Neural progenitor cell (in vitro differentiated cells): Measurements from ENCODE around the gene RUFY1. TPM values are rescaled to one million over a fixed set of nuclear protein-coding genes. Genes with fewer than 3 reads are reported as not detected.
A peak's percentile ranks its signal among the peaks of the same experiment; 100 is the strongest.
"Not testable (repeated sequence)": the region's sequence is repeated elsewhere in the genome, so short reads cannot be mapped to it uniquely, and the experiment has no call there.

ENCODE experiments used
- DNase-seq: peaks from one replicate; pipeline ENCODE4 v3.0.0-alpha.2; 2016; ENCODE audit warnings: low spot score
- H2AFZ ChIP-seq: fragments of 200-600 bp; sonication (generic); replicated peaks from 2 replicates; pipeline ENCODE4 v1.6.1; 2016; ENCODE audit warnings: antibody characterized with exemption
- H3F3A ChIP-seq: fragments of 200-600 bp; sonication (generic); 2 replicates; pipeline ENCODE4 v1.6.1; 2016; ENCODE audit warnings: antibody characterized with exemption, low read depth
- H3K27ac ChIP-seq: fragments of 200-600 bp; sonication (generic); 2 replicates; pipeline ENCODE4 v1.5.1; 2016; ENCODE audit warnings: mild to moderate bottlenecking
- H3K27me3 ChIP-seq: fragments of 200-600 bp; sonication (generic); 2 replicates; pipeline ENCODE4 v1.6.1; 2016; ENCODE audit warnings: mild to moderate bottlenecking, moderate library complexity
- H3K36me3 ChIP-seq: fragments of 200-600 bp; sonication (generic); 2 replicates; pipeline ENCODE4 v1.5.1; 2016
- H3K4me1 ChIP-seq: fragments of 200-600 bp; sonication (generic); 2 replicates; pipeline ENCODE4 v1.6.1; 2016; ENCODE audit warnings: mixed run types
- H3K4me2 ChIP-seq: fragments of 200-600 bp; sonication (generic); 2 replicates; pipeline ENCODE4 v1.6.1; 2016
- H3K4me3 ChIP-seq: fragments of 200-600 bp; sonication (generic); 2 replicates; pipeline ENCODE4 v1.5.1; 2016
- H3K79me2 ChIP-seq: fragments of 200-600 bp; sonication (generic); 2 replicates; pipeline ENCODE4 v1.6.1; 2016; ENCODE audit warnings: low read depth
- H3K9ac ChIP-seq: fragments of 200-600 bp; sonication (generic); 2 replicates; pipeline ENCODE4 v1.6.1; 2016
- H3K9me3 ChIP-seq: fragments of 200-600 bp; sonication (generic); 2 replicates; pipeline ENCODE4 v1.5.1; 2016; ENCODE audit warnings: low read depth
- H4K20me1 ChIP-seq: fragments of 200-600 bp; sonication (generic); 2 replicates; pipeline ENCODE4 v1.6.1; 2016; ENCODE audit warnings: low read depth
- H3K27ac Mint-ChIP-seq: 3 replicates; pipeline ENCODE4 v1.8.0; 2021; ENCODE audit warnings: mixed read lengths
- H3K27me3 Mint-ChIP-seq: 2 replicates; pipeline ENCODE4 v1.8.0; 2022; ENCODE audit warnings: low read depth, mild to moderate bottlenecking, inconsistent platforms, moderate library complexity, mixed read lengths; ENCODE audit not compliant: insufficient read depth
- H3K36me3 Mint-ChIP-seq: 3 replicates; pipeline ENCODE4 v1.8.0; 2021; ENCODE audit warnings: mixed read lengths
- H3K4me1 Mint-ChIP-seq: 3 replicates; pipeline ENCODE4 v1.8.0; 2021; ENCODE audit warnings: mixed read lengths
- H3K4me3 Mint-ChIP-seq: 3 replicates; pipeline ENCODE4 v1.8.0; 2021; ENCODE audit warnings: mild to moderate bottlenecking, moderate library complexity, mixed read lengths
- H3K9me3 Mint-ChIP-seq: 3 replicates; pipeline ENCODE4 v1.8.0; 2020; ENCODE audit warnings: mixed read lengths
- EZH2 ChIP-seq: fragments of 200-600 bp; sonication (generic); IDR thresholded peaks from 2 replicates; pipeline ENCODE4 v1.6.1; 2017; ENCODE audit warnings: antibody characterized with exemption, mild to moderate bottlenecking, moderate library complexity
- EZH2phosphoT487 ChIP-seq: fragments of 200-600 bp; sonication (generic); IDR thresholded peaks from 2 replicates; pipeline ENCODE4 v1.6.1; 2017; ENCODE audit warnings: antibody characterized with exemption
- total RNA-seq: library from RNA; depleted of rRNA; stranded (reverse); fragments of >200 nt; gene quantifications from 2 replicates; pipeline ENCODE4 v1.2.3, GENCODE V29; 2015; ENCODE audit warnings: low replicate concordance
- TF ChIP-seq, protein P1 (sequence below): fragments of 200-600 bp; sonication (generic); IDR thresholded peaks from 2 replicates; pipeline ENCODE4 v1.5.1; 2017; ENCODE audit warnings: antibody characterized with exemption, mild to moderate bottlenecking

The RUFY1 gene
- total RNA-seq, 1 donor from 2014 or later: 45.8 TPM

DNA sequence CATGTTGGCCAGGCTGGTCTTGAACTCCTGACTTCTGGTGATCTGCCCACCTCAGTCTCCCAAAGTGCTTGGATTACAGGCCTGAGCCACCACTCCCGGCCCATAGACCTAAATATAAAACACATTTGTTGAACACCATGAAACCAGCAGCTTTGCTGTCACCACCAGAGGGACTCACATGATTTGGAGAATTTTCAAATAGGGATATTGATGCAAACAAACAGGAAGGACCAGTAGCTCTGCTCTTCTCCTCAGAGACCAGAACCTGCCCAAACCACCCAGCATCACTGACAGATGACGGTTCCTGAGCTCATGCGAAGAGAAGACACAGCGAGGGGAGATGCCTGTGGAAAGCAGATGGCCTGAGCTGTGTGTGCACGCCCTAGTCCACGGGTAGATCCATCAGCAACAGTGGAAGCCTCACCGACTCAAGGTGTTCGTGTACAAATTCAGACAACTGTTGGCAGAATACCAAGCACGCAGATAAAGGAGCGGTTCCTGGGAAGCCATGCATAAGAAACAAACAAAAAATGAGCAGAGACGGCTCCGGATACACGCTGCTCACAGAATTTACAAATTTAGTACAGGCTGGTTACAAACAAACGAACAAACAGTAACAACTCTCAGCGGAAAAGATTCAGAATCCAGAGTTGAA, 30.8 kb upstream of the RUFY1 start:
- H3K27ac Mint-ChIP-seq, H3K4me1 Mint-ChIP-seq, H3K27me3 ChIP-seq, H3K4me1 ChIP-seq, H3K9ac ChIP-seq, H3K4me3 Mint-ChIP-seq, H3K9me3 ChIP-seq, H2AFZ ChIP-seq, DNase-seq, H3K27ac ChIP-seq, H3K4me3 ChIP-seq, H3K36me3 ChIP-seq, H3K9me3 Mint-ChIP-seq, H3K27me3 Mint-ChIP-seq, H3F3A ChIP-seq, H4K20me1 ChIP-seq, H3K4me2 ChIP-seq, H3K79me2 ChIP-seq, H3K36me3 Mint-ChIP-seq: not testable (repeated sequence)
- TF ChIP-seq, protein P1, sequence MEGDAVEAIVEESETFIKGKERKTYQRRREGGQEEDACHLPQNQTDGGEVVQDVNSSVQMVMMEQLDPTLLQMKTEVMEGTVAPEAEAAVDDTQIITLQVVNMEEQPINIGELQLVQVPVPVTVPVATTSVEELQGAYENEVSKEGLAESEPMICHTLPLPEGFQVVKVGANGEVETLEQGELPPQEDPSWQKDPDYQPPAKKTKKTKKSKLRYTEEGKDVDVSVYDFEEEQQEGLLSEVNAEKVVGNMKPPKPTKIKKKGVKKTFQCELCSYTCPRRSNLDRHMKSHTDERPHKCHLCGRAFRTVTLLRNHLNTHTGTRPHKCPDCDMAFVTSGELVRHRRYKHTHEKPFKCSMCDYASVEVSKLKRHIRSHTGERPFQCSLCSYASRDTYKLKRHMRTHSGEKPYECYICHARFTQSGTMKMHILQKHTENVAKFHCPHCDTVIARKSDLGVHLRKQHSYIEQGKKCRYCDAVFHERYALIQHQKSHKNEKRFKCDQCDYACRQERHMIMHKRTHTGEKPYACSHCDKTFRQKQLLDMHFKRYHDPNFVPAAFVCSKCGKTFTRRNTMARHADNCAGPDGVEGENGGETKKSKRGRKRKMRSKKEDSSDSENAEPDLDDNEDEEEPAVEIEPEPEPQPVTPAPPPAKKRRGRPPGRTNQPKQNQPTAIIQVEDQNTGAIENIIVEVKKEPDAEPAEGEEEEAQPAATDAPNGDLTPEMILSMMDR: peak; percentile 8

DNA sequence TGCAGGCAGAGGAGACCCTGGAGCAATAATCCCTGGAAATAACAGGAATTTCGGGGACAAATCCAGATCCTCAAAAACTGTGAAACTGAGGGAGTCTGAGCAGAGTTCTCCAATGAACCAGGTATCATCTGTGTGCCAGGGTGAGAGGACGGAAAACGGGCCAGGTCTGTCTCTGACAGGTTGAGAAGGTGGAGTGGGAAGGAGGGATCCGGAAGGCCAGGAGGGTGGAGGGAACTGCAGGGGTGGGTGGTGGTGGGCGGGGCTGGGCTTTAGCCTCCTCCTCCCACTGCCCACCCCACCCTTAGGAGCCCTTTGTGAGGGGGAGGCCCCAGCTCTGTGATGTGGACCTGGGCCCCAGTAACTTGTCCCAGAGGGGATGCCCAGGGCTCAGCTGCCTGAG, 28.2 kb upstream of the RUFY1 start:
- not testable (repeated sequence) for DNase-seq, H3K79me2 ChIP-seq, H3K27me3 ChIP-seq, H3K36me3 Mint-ChIP-seq, H3F3A ChIP-seq, H3K9ac ChIP-seq, H3K27ac Mint-ChIP-seq, H3K27ac ChIP-seq, H3K36me3 ChIP-seq, H3K4me3 Mint-ChIP-seq, H3K4me2 ChIP-seq, H3K4me1 Mint-ChIP-seq, H3K27me3 Mint-ChIP-seq, H3K9me3 ChIP-seq, H3K4me3 ChIP-seq, H2AFZ ChIP-seq, H3K4me1 ChIP-seq, H3K9me3 Mint-ChIP-seq, H4K20me1 ChIP-seq

DNA sequence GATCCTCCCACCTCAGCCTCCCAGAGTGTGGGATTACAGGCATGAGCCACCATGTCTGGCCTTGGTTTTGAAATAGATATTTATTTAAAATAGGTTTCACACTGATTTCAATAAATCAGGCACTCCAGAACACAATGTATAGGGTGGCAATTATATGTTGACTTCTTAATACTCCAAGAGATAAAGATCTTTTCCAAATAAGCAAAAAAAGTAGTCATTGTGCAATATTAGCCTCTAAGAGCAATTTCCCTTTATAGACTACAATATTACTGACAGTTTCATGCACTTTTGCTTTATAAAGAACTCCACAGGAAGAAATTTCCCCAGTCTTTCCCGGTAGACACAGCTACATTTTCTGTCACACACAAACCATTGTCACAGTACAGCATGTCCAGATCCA, 23.4 kb upstream of the RUFY1 start:
- Histone ChIP-seq H3K4me1 (peaks cover 5% of the 10 kb centered on the region), H3K27ac (no peak overlapping the region), H2AFZ (no peak overlapping the region), H3K4me2 (no peak overlapping the region), H3K4me3 (no peak overlapping the region), H4K20me1 (no peaks in the 10 kb centered on the region), H3K9me3 (no peaks in the 10 kb centered on the region), H3K27me3 (peaks cover 7% of the 10 kb centered on the region), H3K36me3 (no peaks in the 10 kb centered on the region), H3K9ac (no peak overlapping the region), H3K79me2 (no peaks in the 10 kb centered on the region), H3F3A (no peaks in the 10 kb centered on the region)
- Mint-ChIP-seq H3K4me1 (no peaks in the 10 kb centered on the region), H3K9me3 (peaks cover 3% of the 10 kb centered on the region), H3K27me3 (no peaks in the 10 kb centered on the region), H3K36me3 (no peaks in the 10 kb centered on the region), H3K27ac (no peak overlapping the region), H3K4me3 (no peak overlapping the region)
- no peak for DNase-seq
- TF ChIP-seq, protein P1: no peak
- TF ChIP-seq EZH2 (no peak), EZH2phosphoT487 (no peak)

DNA sequence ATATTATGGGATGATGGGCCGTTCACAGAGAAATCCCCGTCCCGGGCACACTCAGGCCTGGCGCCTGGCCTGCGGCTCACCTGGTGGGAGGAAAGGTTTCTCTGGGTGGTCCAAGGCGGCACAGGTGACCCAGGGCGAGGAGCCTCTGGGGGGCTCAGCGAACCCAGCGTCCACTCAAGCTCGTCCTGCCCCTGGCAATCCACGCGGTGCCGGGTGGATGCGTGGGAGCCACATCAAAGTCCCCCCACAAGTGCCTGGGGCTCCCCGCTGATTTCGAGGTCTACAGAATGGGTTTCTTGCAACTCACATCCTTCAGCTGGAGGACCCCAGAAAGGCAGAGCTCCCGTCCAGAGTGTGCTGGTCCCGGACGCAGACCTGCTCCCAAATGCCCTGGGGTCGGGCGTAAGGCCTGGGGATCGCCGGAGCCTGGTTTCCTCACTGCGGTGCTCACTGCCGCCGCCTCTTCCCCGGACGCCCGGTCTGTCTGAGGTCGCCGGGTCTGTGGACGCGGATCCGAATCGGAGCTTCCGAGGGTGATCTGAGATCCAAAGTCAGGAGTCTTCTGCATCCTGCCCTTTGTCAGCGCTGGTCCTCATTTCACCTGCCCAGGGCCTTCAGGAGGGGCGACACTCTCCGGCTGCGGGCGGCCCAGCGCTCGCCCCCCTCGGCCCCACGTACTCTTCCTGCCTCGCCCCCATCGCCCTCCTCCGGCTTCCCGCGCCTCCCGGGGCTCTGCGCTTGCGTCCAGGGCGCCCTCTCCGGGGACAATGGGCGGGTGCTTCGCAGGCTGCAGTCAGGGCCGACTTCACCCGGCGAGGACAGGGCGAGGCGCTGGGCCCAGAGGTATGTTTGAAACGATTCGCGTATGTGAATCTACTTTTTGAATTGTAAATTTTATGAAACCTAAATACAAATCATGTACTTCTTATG, 20.0 kb upstream of the RUFY1 start:
- Histone ChIP-seq H4K20me1 (no peaks in the 10 kb centered on the region), H3K36me3 (no peaks in the 10 kb centered on the region), H3F3A (no peaks in the 10 kb centered on the region), H3K4me3 (peak overlapping the region; percentile 37), H3K79me2 (no peaks in the 10 kb centered on the region), H3K27ac (no peak overlapping the region), H3K4me2 (peak overlapping the region; percentile 70), H3K4me1 (peaks cover 5% of the 10 kb centered on the region), H3K27me3 (peaks cover 7% of the 10 kb centered on the region), H3K9ac (no peak overlapping the region), H3K9me3 (no peaks in the 10 kb centered on the region), H2AFZ (peak overlapping the region; percentile 88)
- H3K4me3 Mint-ChIP-seq: no peak overlapping the region
- H3K36me3 Mint-ChIP-seq: no peaks in the 10 kb centered on the region
- peak; percentile 68 for DNase-seq
- H3K27ac Mint-ChIP-seq: no peak overlapping the region
- H3K9me3 Mint-ChIP-seq: peaks cover 3% of the 10 kb centered on the region
- no peaks in the 10 kb centered on the region for H3K4me1 Mint-ChIP-seq
- TF ChIP-seq, protein P1: peak; percentile 36
- TF ChIP-seq EZH2phosphoT487: no peak
- no peaks in the 10 kb centered on the region for H3K27me3 Mint-ChIP-seq
